ENCODE data around the gene TRIM71.
"Not testable (repeated sequence)": the region's sequence is repeated elsewhere in the genome, so short reads cannot be mapped to it uniquely, and the experiment has no call there.

The TRIM71 gene

DNA sequence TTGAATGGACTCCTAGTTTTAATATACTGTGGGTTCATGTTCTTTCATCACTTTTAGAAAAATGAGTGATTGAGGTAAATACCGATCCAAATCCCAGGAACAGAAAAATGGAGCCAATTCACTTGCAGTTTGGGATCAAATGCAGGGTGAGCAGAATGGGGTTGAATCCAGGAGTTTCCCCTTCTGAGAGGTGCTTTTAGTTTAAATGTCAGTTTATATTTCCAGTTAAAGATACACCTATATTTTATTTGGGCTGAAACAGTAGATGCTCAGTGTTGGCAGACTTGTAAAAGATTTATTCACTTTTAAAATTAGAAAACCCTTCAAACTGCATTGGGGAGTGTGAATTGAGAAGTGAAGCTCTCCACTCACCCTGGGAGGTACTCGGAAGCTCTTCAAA lies 2.6 kb downstream of the TRIM71 start:
- no peak for DNase-seq

GRCh38 chr3:32820971-32821685 lies 3.3 kb downstream of the TRIM71 start:
- no peak for DNase-seq

- DNase-seq = no peak
Measured at GRCh38 chr3:32821686-32822296, 4.0 kb downstream of the TRIM71 start.

DNA sequence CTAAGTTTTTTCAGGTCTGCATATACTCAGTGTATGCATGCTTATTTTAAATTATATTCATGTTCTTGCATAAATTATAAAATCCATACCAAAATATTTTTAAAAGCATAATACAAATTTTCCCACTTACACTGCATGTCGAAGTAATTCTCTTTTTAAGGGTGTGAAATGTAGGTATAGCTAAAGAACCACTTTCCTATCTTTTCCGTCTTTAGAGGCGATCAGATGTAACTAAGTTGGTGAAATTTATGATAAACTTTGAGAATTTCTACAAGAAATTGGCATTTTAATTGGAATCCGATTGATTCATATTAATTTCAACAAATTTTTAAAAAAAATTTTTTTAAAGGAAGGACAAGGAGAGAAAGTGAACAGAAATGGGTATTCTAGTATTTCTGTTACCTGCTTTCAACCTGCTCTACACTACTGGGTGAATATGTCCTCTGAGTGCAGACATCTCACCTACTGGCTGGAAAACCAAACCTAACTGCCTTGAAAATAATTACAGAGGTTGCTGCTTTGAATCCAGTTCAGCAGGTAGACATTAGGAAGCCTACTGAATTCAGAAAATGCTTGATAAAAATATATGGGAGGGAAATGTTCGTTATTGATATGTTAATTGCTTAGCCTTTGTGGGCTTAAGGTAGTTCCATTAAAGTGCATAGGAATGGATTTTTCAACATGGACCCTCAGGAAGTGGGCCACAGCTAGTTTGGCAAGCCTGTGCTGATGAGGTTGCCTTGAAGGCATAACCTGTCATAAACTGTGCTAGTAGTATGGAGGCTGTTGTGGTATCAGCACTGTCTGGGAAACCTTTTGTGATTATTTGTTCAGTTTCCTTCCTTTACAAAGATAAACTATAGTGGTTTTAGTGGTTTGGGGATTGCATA lies 5.1 kb downstream of the TRIM71 start:
- no peak for DNase-seq

DNA sequence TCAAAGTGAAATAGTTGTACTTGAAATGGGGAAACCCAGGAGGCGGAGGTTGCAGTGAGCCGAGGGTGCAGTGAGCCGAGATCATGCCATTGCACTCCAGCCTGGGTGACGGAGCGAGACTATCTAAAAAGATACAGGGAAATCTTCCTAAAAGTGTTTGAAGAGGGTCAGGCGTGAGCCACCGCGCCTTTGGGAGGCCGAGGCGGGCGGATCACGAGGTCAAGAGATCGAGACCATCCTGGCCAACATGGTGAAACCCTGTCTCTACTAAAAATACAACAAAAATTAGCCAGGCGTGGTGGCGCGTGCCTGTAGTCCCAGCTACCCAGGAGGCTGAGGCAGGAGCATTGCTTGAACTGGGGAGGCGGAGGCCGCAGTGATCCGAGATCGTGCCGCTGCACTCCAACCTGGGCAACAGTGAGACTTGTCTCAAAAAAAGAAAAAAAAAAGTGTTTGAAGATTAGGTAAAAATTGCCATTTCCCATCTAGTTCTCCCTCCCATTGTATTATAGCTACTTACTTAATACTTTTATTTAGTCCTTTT lies 5.9 kb downstream of the TRIM71 start:
- DNase-seq = not testable (repeated sequence)

- DNase-seq = no peak
Measured at GRCh38 chr3:32825601-32826375, 8.0 kb downstream of the TRIM71 start.

DNA sequence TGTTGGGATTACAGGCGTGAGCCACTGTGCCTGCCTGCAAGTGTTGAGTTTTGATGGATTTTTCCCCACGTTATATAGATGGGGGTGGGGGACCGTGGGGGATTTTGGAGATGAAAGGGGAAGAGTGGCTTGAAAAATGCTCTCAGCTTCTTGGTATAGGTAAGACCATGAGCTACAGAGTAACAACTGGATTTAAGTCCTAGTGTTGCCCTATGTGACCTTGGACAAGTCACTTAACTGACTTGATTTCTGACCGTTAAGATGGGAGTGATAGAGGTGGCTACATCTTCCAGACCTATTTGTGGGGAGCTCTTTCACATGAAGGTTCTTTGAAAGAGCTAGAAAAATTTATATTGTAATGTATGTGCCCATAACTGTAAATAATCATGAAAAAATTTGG lies 13.3 kb downstream of the TRIM71 start:
- no peak for DNase-seq

DNA sequence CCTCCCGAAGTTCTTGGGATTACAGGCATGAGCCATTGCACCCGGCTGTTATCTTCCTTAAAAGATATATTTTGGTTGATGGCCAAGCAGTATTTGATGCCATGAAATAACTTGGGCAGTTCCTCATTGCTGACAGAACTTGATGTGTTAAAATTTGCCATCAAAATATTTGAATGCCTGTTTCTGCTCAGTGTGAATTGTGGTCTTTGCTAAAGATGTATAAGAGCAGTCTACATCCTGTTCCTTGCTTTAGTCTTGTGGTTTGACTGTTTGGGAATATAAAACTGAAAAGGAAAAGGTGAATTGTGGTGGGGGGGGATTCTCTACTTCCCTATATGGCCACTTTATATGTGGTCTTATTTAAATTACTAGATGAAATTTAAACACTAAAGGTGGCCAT lies 14.0 kb downstream of the TRIM71 start:
- no peak for DNase-seq

GRCh38 chr3:32832193-32832592 lies 14.4 kb downstream of the TRIM71 start:
- DNase-seq = no peak

- DNase-seq = no peak
Measured at GRCh38 chr3:32835049-32835371, 17.2 kb downstream of the TRIM71 start.

- DNase-seq = no peak
Measured at GRCh38 chr3:32835961-32836360, 18.2 kb downstream of the TRIM71 start.

DNA sequence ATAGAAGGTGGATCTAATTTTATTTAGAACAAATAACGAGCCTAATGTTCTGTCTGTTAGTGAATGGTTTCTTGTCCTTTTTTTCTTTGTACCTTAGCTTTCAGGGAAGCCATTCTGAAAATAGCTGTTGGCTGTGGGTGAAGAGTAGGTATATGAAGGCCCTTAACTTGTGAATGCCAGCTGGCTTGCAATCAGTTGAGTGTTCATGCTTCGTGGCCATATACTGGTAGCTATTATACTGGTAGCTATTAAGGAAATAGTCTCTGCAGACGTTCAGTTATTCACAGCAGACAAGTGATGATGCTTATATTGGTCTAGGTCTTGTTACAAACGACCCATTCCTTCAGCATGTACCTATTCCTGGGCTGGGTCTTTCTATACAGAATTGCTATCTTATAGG lies 18.8 kb downstream of the TRIM71 start:
- no peak for DNase-seq

DNA sequence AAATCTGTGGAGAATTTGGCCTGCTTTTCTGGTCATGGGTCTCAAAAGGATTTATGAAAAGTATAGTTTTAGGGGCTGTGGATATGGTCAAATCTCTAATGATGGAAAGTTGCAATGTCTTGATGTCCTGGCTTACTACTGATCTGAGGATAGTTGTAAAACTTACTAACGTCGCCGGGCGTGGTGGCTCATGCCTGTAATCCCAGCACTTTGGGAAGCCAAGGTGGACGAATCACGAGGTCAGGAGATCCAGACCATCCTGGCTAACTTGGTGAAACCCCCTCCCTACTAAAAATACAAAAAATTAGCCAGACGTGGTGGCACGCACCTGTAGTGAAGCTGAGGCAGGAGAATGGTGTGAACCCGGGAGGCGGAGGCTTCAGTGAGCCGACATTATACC lies 19.6 kb downstream of the TRIM71 start:
- DNase-seq = no peak

DNA sequence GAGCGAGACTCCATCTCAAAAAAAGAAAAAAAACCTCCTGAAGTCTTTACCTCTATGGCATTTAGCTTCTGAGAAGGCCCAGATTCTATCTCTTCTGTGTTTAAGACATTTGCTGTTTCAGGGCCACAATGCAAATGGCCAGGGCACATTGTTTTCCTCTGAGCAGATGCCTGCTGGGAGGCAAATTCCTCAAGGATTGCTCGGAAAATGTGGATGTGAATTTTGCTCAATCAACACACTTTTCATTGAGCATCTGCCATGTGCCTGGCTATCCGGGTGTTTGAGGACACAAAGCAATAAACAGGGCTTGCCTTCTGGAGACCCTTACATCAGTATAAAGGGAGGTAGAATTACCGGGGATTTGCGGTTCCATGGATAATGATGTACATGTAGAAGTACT lies 20.0 kb downstream of the TRIM71 start:
- no peak for DNase-seq

DNA sequence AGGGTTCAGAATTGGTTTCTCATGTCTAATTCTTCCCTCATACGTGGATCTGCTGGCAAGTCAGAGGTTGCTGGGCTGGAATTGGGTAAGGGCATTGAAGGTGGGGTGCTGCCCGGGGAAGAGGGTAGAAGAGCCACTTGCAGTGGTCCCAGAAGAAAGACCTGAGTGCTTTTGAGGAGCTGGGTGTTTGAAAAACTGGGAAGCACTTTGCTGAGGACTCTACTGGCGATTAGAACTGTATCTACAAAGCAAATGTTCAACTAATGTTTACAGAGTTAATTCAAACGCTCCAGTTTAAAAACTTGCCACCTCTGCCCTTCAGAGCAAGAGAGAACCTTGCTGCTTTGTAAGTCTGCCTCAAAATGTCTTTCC lies 21.9 kb downstream of the TRIM71 start:
- DNase-seq = no peak

DNA sequence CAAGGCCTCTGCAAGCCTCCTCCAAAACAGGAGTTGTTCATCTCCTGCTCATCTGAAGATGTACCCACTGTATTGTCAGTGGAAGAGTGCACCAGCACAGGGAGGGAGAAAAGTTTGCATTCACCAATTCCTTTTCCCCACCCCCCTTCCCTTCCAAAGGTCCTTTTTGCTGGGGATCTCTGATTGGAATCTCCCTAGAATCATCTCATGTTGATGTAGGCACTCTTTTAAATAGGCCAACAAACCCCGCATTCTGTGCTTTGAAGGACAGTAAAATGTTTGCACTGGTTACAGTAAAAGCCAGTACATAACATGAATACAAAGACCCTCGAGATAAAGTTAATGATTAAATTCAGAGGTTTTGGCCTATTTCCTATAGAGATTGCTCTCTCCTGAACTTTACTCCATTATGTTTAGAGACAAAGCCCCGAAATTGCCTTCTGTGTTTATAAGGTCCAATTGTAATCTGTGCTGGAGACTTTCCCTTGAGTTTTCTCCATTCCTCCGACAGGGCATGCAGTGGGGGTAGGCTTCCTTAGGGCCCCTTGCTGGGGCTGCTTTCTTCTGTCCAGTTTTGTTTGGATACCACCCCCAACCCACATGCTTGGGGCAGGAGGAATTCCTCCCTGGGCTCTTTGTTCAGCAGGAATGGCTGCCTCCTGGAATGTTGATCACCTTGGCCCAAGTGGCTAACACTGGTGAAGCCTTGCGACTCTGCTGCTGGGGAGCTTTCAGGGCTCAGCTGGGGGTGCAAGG lies 22.5 kb downstream of the TRIM71 start:
- DNase-seq = no peak

- DNase-seq = no peak
Measured at GRCh38 chr3:32841341-32841740, 23.5 kb downstream of the TRIM71 start.

DNA sequence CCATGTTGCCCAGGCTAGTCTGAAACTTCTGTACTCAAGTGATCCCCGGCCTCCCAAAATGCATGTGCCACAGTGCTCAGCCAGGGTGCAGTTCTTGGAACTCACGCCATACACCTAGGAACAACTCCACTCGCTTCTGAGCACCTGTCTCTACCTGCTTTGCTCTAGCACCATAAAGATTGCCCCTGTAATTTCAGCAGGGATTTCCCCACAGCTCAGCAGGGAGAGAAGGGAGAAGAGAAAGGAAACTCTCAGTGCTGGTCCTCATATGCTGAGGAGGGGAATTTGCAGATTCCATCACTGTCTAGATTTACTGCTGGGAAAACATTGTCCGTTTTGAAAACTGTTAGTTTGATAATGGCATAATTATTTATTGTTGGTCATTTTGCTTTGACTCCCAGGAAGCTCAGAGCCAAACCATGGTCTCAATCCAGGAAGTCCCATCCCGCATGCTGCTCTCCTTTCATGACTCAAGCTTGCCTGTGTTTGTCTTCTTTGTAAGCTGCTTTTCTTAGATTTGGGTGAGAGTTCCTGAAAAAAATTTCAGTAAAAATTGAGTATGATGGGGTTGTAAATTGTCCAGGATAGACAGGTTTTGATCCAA lies 24.2 kb downstream of the TRIM71 start:
- no peak for DNase-seq

DNA sequence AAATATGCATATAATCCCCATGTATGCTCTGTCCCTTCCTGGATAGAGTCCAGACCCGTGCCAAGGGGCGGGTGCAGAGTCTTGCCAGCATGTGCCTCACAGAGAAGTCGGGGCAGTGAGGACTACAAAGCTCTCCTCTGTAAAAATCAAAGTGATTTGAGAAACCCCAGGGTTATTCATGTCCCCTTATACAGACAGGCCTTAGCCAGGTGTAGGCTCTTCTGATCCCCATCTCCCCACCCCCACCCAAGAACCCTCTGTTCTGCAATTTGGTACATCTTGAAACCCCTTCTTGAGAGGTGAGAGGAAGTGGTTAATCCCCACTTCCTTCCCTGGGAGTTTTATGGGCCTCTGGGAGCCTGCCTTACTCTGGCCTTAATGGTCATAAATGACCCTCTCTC lies 24.7 kb downstream of the TRIM71 start:
- DNase-seq = no peak

DNA sequence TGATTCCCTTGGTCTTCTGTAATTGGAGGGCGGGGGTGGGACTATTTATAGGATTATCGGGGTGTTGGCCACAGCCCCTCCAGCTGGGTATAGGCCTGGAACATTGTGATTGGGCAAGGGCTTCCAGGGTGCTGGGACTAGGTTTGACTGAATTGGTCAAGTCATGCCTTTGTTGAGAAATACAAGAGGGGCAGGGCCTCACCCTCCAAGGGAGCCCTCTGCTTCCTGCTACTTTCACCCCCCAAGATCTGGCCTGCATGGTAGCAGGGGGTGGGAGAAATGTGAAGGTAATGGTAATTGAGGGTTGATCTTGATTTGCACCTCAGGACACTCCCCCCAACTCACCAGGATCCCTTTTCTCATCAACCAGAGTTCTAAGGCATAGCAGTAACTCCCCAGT lies 25.2 kb downstream of the TRIM71 start:
- DNase-seq = no peak

- DNase-seq = no peak
Measured at GRCh38 chr3:32843510-32844321, 25.9 kb downstream of the TRIM71 start.
